LoVo (cell line): Measurements from ENCODE around the gene TRPM2.

Experiments
- DNase-seq: peaks from one replicate; pipeline ENCODE4 v3.0.0-alpha.2; 2016; ENCODE audit warnings: low spot score

TRPM2 gene

DNA sequence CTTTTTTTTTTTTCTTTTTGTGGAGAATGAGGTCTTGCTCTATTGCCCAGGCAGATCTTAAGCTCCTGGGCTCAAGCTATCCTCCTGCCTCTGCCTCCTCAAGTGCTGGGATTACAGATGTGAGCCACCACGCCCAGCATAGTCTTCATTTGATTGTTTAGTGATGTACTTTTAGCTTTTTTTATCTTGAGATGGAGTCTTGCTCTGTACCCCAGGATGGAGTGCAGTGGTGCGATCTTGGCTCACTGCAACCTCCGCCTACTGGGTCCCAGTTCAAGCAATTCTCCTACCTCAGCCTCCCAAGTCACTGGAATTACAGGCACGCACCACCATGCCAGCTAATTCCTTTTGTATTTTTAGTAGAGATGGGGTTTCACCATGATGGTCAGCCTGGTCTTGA is 77.9 kb downstream of the TRPM2 start:
- DNase-seq: no peak

DNA sequence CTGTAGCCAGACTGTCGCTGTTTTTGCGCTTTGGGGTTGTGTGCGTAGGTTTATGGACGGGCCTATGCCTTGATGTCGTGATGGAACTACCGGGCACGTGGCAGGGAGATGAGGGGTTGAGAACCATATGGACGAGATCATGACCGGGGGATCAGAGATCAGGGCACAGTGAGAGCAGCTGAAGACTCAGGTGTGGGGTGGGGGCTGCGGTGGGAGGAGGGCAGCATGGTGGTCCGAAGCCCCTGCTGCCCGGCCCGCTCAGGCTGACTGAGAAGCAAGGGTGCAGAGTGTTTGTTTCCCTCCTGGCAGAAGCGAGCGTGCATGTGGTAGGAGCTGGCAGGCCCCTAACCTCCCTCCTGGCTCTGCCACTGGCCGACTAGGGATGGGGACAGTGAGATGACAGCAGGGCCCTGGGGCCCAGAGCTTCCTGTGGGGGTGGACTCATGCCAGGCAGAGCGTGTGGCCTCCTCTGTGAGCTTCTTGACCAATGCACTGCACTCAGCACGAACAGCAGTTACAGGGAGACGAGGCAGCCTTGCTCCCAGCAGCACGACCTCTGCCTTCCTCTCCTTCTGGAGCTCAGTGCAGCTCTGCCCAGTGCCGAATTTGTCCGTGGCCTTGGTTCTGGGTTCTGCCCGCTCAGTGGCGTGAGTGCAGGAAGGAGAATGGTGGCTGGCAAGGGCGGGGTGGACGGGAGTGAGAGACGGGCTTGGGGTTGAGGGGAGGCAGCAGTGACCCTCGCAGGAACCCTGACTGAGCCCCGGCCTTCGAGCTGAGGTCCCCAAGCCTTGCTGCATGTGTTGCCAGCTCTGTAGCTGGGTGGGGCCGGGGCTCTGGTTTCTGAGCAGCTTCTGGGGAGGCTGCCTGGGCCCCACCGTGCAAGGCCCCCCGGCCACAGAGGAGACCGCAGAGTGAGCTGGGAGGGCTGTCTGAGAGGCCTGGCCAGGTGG is 79.7 kb downstream of the TRPM2 start:
- no peak for DNase-seq

DNA sequence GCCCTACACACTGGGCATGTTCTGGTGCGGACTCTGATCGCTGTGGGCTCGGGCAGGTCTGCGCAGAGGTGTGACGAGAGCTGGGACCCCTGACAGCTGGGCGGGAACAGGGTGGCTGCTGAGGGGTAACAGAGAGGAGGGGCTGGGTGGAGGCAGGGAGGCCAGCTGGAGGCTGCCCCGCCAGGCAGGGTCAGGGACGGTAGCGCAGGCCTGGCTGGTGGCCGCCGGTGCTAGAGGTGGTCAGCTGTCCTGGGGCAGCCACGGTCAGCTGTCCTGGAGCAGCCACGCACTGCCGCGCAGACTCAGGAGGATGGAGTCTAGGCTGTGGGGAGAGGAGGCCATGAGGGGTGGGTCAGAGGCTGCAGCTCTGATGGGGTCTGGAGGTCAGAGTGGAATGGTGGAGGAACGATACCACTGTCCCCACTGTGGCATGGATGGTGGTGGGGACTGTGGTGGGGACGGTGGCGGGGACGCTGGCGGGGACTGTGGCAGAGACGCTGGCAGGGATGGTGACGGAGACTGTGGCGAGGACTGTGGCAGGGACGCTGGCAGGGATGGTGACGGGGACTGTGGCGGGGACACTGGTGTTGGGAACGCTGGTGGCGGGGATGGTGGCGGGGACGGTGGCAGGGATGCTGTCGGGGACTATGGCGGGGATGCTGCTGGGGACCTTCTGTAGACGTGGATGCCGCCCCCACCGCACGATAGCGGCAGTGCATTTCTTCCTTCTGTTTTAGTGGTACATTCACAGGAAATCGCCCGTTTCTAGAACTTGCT is 80.6 kb downstream of the TRPM2 start:
- no peak for DNase-seq

DNA sequence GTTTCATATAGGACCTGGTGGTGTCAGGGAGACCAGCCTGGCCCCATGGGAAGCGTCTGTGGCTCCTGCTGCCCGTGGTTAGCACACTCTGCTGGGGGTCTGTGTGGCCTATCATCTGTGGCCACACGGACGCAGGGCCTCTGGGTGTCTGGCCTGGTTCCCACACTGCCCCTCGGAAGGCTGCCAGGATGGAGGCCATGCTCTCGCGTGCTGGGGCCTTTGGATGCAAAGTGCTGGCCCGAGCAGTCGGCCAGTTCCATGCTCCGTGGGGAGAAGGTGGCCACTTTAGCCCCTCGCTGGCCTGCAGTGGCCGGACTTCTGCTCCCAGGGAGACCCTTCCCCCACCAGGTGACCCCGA is 81.1 kb downstream of the TRPM2 start:
- no peak for DNase-seq

DNA sequence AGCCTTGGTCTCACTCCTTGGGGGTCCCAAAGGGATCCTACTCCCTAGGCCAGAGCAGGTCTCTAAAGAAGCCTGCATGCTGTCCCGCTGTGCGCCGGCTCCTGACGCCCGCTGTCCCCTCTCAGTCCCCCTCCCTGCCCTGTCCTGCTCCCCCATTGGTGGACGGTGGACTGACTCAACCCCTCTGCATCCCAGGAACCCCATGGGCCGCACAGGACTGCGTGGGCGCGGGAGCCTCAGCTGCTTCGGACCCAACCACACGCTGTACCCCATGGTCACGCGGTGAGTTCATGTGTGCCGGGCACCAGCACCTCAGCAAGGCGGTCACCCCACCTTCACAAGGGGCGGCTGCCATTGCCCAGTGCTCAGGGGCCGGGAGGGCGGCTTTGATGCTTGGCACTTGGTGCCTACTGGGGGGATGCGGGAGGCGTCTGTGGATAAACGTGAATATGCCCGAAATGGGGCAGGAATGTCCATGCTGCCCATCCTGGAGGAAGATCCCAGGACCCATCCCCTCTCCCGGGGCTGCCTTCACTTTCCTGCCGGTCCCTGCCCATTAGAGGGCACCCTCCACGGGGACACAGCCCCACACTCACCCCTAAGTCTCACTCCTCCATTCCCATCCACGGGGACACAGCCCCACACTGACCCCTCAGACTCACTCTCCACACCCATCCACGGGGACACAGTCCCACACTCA is 81.7 kb downstream of the TRPM2 start:
- no peak for DNase-seq

DNA sequence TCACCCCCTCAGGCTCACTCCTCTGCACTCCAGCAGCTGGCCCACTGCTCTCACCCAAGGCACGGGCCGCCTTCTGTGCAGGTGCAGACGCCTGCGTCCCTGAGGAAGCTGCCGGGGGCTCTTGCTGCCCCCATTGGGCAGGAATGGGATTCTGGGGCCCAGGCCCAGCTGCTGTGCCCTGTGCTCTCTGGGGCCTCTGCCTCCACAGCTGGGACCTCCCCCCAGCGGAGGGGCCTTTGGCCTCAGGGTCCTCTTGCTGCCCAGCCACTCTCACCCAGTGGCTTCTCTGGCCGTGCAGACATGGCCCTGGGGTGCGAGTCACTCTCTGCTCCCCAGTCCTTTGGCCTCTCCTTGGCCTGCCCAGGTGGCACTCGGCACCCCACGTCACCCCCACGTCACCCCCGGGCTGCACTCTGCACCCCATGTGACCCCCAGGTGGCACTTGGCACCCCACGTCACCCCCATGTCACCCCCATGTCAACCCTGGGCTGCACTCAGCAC is 82.7 kb downstream of the TRPM2 start:
- DNase-seq: no peak

DNA sequence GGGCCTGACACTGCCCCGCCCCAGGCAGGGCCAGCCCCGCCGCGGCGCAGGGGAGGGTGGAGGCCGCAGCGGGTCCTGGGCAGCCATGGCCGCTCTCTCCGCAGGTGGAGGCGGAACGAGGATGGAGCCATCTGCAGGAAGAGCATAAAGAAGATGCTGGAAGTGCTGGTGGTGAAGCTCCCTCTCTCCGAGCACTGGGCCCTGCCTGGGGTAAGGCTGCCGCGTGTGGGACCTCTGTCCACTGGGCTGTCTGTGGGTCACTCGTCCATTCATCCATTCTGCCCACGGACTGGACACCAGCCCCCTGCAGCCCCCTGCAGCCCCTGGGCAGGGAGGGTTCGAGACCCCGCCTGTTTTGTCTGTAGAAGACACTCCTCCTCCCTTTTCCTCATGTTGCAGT is 83.5 kb downstream of the TRPM2 start:
- DNase-seq: no peak

DNA sequence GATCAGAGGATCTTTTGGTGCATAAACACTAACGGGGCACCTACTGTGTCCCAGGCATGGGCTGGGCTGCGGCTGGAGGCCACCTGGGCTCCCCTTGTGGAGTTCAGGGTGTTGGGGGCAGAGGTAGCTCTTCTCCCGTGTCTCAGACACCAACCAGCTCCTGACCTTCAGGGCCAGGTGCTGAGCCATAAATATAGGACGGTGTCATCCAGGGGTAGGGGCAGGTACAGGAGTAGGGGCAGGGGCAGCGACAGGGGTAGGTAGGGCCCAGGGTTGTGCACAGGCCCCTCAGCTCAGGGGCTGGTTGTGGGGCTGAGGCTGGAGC is 83.9 kb downstream of the TRPM2 start:
- DNase-seq: no peak

DNA sequence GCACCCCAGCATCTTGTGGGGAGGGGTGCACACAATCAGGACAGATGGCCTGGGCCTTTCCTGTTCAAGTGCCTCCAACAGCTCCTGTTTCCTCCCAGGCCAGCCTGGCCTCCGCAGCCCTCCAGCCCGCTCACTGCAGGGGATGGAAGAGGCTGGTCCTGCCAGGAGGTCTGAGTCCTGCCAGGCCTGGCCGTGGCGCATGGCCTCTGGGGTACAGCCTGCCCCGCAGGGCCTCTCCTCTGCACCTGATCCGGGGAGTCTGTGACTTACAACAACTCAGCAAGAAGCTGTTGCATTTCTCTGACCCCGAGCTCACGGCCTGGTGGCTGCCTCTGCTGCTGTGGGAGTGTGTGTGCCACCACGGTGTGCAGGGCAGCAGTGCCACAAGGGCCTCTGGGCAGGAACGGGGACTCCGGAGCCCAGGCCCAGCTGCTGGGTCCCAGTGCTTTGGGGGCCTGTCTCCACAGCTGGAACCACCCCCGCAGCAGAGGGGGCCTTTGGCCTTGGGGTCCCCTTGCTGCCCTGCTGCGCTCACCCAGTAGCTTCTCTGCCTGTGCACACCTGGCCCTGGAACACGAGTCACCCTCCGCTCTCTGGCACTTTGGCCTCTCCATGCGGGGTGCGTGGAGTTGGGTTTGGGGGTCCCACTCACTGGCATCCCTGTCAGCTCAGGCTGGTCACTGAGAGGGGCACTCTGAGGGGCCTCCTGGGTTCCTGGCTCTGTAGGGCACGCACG is 84.4 kb downstream of the TRPM2 start:
- no peak for DNase-seq

DNA sequence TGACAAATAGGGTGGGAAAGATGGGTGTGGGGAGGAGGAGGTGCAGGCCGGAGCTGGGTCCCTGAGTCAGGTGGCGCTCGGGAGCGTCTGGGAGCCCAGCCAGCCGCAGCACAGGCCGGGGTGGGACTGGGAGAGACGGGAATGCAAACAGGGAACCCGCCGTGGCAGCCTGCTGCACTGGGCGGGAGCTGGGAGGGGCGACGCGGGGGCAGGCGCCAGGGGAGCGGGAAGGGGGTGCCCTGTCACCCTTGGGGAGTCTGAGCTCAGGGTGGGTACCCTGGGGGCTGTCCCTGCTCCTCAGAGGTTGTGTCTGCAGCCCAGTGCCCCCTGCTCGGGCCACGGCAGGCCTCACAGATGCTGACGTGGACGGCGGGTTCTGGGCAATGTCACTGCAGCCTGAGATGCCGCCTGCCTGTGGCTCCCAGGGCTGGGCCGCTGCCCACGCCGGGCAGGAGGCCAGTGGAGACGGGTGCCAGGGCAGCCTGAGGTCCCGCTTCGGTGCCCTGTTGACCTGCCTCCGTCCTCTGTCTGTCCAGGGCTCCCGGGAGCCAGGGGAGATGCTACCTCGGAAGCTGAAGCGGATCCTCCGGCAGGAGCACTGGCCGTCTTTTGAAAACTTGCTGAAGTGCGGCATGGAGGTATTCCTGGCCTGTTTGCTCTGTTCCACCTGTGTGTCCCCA is 85.2 kb downstream of the TRPM2 start:
- no peak for DNase-seq

DNA sequence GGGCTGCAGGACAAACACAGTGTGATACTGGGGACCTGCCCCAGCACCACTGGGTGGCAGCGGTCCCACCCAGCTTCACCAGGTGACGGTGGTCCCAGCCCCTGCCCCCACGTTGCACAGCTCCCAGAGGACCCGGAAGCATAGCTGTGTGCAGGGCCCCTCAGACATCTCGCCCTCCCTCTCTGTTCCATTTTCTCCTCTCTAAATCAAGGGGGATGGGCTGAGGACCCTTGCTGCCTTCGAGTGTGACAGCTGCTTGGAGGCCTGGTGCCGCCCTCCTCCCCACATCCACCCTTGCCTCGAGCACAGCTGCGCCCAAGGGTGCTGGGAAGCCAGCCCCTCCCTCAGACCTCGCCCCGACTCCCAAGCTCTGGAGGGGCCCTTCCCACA is 85.8 kb downstream of the TRPM2 start:
- no peak for DNase-seq

DNA sequence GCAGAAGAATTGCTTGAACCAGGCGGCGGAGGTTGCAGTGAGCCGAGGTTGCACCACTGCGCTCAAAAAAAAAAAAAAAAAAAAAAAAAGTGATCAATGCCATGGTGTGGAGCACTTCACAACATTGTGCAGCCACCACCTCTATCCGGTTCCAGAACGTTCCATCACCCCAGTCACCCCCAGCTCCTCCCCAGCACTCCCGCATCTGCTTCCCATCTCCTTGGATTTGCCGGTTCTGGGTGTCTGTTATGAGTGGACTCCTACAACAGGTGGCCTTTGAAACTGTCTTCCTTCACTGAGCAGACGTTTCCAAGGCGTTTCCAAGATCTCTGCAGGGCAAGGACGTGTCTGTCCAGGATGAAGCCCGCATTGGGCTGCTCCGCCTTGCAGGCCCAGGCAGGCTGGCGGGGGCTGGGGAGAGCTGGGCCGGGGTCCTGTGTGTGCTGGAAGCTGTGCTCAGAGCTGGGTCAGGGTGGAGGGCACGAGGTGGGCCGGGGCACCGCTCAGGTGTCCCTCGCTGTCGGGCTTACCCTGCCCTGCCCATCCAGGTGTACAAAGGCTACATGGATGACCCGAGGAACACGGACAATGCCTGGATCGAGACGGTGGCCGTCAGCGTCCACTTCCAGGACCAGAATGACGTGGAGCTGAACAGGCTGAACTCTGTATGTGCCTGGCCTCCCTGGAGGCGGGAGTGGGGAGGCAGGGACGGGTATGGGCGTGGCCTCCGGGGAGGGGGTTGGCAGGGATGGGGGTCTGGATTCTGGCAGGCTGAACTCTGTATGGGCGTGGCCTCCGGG is 87.0 kb downstream of the TRPM2 start:
- DNase-seq: no peak

DNA sequence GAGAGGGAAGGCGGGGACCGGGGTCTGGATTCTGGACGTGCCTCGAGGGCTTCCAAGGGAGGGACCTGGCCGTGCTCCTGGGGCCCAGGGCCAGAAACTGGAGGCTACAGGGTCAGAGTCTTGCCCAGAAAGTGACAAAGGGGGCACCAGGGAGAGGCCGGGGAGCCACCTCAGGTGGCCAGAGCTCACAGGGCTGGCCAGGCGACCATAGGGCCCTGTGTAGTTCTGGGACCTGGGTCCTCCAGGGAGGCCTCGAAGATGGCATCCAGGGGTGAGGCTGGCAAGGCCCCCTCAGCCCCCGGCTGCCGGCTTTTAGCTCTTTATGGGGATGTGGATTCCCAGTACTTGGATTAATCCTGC is 87.6 kb downstream of the TRPM2 start:
- DNase-seq: no peak

DNA sequence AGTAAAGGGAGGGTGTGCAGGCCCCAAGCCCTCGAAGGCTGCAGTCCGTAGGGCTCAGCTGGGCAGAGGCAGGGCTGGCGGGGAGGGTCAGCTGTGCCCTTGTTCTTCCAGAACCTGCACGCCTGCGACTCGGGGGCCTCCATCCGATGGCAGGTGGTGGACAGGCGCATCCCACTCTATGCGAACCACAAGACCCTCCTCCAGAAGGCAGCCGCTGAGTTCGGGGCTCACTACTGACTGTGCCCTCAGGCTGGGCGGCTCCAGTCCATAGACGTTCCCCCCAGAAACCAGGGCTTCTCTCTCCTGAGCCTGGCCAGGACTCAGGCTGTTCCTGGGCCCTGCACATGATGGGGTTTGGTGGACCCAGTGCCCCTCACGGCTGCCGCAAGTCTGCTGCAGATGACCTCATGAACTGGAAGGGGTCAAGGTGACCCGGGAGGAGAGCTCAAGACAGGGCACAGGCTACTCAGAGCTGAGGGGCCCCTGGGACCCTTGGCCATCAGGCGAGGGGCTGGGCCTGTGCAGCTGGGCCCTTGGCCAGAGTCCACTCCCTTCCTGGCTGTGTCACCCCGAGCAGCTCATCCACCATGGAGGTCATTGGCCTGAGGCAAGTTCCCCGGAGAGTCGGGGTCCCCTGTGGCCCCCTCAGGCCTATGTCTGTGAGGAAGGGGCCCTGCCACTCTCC is 88.3 kb downstream of the TRPM2 start:
- no peak for DNase-seq

DNA sequence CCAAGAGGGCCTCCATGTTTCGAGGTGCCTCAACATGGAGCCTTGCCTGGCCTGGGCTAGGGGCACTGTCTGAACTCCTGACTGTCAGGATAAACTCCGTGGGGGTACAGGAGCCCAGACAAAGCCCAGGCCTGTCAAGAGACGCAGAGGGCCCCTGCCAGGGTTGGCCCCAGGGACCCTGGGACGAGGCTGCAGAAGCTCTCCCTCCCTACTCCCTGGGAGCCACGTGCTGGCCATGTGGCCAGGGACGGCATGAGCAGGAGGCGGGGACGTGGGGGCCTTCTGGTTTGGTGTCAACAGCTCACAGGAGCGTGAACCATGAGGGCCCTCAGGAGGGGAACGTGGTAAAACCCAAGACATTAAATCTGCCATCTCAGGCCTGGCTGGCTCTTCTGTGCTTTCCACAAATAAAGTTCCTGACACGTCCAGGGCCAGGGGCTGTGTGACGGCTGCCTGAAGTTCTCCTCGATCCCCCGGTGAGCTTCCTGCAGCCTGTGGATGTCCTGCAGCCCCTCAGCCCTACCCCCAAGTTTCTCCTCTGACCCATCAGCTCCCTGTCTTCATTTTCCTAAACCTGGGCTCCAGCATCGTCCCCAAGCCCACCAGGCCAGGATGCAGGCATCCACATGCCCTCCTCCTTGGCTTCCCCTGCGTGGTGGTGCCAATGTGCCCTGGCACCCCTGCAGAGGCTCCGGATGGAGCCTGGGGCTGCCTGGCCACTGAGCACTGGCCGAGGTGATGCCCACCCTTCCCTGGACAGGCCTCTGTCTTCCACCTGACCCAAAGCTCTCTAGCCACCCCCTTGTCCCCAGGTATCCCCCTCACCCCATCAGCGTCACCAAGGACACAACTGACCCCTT is 89.1 kb downstream of the TRPM2 start:
- no peak for DNase-seq

DNA sequence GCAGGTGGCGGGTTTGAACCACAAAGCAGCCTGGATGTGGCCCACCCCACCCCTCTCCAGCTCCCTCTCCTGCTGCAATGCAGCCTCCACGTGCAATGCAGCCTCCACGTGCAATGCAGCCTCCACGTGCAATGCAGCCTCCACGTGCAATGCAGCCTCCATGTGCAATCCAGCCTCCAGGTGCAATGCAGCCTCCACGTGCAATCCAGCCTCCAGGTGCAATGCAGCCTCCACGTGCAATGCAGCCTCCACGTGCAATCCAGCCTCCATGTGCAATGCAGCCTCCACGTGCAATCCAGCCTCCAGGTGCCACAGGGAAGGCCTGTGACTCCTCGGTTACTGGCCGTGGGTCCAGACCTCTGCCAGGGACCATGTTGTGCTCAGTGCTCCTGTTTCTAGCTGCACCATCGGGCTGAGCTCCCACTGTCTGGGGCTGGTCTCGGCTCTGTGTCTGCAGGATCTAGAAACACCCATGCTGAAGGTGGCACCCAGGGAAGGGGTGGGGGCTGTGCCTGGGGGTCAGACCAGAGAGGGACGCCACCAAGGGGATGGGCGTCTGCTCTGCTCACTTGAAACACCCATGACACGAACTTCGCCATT is 90.0 kb downstream of the TRPM2 start:
- DNase-seq: no peak

DNA sequence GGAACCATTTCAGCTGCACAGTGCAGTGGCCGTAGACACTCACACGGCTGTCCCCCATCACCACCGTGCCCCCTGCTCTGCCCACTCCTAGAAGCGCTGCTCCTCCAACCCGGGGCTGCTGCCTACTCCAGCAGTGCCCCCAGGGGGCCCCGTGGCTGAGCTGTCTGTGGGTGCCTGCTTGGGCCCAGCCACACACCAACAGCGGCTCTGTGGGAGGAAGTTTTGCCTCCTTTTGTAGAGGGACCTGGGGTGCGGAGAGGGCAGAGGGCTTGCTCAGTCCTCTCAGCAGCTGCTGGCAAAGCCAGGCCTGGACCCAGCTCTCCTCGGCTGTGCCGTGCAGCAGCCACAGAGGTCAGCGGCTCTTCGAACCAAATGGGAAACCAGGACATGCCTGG is 90.5 kb downstream of the TRPM2 start:
- no peak for DNase-seq

DNA sequence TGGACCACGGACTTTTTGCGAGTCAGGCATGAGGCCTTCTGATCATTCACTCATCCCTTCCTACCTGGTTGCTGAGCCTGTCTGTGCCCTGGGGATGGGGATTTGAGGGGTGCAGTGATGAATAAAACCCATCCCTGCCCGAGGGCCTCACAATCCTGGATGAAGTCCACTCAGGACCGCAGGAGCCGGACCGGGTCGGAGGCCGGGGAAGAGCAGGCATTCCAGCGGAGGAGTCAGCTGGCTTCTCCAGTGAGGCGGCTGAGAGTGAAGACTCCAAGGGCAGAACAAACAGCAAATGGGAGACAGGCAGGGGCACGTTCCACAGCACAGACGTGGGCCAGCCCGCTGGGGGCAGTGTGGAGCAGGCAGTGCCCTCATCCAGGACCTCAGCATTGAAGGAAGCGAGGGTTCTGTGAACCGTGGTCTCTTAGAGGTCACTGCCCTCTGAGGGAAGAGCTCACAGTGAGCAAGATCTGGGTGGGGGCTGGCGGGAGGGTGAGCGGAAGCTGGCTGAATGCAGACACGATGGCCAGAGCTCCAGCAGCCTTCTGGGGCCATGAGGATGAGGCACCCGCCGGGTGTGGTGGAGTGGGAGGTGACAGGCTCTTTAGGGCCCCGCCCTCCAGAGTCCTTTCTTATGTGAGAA is 91.0 kb downstream of the TRPM2 start:
- DNase-seq: peak; percentile 19
